ENCODE data around the gene ARHGAP42.

DNA sequence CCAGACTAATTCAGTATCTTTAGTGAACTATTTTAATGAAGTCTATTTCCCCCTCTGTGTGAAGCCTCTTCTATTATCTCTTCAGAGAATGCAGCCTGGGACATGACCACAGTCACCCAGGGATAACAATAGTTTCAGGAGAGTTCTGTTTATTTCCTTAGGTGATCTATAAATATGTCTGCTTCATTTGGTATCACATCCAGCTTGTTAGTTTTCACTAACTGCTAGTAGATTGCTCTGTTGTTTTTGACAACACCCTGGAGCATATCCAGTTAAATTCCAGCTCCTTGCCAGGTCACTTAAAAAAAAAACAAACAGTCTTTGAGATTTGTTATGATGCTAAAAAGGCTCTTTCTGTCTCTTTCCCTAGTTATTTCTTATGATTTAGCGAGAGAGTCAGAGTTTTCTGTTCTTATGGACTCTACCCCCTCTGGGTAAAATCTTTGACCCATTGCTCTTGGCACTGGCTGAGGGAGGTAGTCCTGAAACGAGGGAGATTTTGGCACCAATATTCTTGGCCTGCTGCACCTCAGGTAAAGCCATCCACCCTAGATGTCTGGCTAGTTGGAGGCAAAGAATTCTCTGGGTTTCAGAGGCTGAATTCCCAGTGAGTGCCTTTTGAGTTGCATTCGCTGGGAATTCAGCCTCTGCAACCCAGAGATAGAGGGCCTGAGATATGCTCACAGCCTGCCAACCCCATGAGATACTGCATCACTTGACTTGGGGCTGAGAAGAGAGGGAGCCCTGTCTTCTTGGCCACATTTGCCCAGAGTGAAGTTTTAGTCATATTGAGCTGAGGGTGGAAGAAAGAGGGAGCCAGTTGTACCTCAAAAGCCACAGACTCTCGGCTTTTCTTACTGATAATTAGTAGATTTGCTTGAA is 283.4 kb downstream of the ARHGAP42 start:
- no peak for TF ChIP-seq POLR2A (IDR thresholded peaks at IDR 0.05)
- TF ChIP-seq, protein P1, sequence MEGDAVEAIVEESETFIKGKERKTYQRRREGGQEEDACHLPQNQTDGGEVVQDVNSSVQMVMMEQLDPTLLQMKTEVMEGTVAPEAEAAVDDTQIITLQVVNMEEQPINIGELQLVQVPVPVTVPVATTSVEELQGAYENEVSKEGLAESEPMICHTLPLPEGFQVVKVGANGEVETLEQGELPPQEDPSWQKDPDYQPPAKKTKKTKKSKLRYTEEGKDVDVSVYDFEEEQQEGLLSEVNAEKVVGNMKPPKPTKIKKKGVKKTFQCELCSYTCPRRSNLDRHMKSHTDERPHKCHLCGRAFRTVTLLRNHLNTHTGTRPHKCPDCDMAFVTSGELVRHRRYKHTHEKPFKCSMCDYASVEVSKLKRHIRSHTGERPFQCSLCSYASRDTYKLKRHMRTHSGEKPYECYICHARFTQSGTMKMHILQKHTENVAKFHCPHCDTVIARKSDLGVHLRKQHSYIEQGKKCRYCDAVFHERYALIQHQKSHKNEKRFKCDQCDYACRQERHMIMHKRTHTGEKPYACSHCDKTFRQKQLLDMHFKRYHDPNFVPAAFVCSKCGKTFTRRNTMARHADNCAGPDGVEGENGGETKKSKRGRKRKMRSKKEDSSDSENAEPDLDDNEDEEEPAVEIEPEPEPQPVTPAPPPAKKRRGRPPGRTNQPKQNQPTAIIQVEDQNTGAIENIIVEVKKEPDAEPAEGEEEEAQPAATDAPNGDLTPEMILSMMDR (IDR thresholded peaks at IDR 0.05) = no peak
